ENCODE measurements around the gene ARHGDIG.

ARHGDIG gene

GRCh38 chr16:284204-285120 is 4.1 kb downstream of the ARHGDIG start:
- no peak for DNase-seq
- Histone ChIP-seq H3K79me2 (ENCODE audit: insufficient read depth, low read length) (no peaks in the 10 kb centered on the region), H4K20me1 (ENCODE audit: insufficient read depth, low read length) (peaks cover 5% of the 10 kb centered on the region; the same call in 1 of the 2 replicates), H3K27me3 (ENCODE audit: insufficient read depth, low read length, poor library complexity) (no peaks in the 10 kb centered on the region), H3K4me1 (ENCODE audit: insufficient read depth, low read length) (no peaks in the 10 kb centered on the region), H3K4me3 (ENCODE audit: low read depth in 1 of 2, low read length in 2 of 2) (no peak overlapping the region), H3K36me3 (ENCODE audit: insufficient read depth, low read length) (peaks cover 32% of the 10 kb centered on the region), H3K9me3 (ENCODE audit: insufficient read depth, low read length, severe bottlenecking) (no peaks in the 10 kb centered on the region), H3K27ac (ENCODE audit: low read length) (no peak overlapping the region), H2AFZ (ENCODE audit: low read depth, low read length) (no peak overlapping the region), H3K4me2 (ENCODE audit: insufficient read depth, low read length) (no peak overlapping the region), H3K9ac (ENCODE audit: low read depth, low read length) (no peak overlapping the region)
- ATAC-seq (ENCODE audit: insufficient read depth, low read depth) = no peak
- no peak for TF ChIP-seq EZH2 (IDR thresholded peaks at IDR 0.05; ENCODE audit: borderline replicate concordance, low read depth, low read length, severe bottlenecking)
- TF ChIP-seq, protein P1, sequence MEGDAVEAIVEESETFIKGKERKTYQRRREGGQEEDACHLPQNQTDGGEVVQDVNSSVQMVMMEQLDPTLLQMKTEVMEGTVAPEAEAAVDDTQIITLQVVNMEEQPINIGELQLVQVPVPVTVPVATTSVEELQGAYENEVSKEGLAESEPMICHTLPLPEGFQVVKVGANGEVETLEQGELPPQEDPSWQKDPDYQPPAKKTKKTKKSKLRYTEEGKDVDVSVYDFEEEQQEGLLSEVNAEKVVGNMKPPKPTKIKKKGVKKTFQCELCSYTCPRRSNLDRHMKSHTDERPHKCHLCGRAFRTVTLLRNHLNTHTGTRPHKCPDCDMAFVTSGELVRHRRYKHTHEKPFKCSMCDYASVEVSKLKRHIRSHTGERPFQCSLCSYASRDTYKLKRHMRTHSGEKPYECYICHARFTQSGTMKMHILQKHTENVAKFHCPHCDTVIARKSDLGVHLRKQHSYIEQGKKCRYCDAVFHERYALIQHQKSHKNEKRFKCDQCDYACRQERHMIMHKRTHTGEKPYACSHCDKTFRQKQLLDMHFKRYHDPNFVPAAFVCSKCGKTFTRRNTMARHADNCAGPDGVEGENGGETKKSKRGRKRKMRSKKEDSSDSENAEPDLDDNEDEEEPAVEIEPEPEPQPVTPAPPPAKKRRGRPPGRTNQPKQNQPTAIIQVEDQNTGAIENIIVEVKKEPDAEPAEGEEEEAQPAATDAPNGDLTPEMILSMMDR (IDR thresholded peaks at IDR 0.05; ENCODE audit: borderline replicate concordance, extremely low read depth, low read length, poor library complexity, severe bottlenecking) = no peak

DNA sequence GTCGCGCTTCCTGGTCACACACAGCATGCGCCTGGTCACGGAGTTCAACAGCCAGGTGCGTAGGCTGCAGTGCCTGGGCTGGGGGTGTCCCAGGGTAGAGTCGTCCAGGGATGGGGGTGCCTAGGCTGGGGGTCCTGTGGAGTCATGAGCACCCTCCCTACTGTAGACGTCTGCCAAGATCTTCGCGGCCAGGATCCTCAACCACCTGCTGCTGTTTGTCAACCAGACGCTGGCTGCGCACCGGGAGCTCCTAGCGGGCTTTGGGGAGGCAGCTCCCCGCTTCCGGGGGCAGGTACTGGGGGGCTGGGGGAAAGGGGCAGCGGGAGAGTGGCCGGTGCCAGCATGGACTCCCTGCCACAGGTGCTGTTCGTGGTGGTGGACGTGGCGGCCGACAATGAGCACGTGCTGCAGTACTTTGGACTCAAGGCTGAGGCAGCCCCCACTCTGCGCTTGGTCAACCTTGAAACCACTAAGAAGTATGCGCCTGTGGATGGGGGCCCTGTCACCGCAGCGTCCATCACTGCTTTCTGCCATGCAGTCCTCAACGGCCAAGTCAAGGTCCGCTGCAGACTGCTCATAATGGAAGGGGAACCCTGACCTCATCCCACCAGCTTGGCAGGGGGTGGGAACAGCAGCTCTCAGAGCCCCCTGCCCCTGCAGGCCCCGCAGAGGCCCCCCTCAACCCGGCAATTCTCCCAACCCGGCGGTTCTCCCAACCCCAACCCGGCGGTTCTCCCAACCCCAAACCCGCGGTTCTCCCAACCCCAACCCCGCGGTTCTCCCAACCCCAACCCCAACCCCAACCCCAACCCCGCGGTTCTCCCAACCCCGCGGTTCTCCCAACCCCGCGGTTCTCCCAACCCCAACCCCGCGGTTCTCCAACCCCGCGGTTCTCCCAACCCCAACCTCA is 5.0 kb downstream of the ARHGDIG start:
- H2AFZ ChIP-seq (ENCODE audit: low read depth, low read length) = no peak overlapping the region
- no peak overlapping the region for H3K27ac ChIP-seq (ENCODE audit: low read length)
- no peaks in the 10 kb centered on the region for H3K79me2 ChIP-seq (ENCODE audit: insufficient read depth, low read length)
- ATAC-seq (ENCODE audit: insufficient read depth, low read depth) = no peak
- no peaks in the 10 kb centered on the region for H3K27me3 ChIP-seq (ENCODE audit: insufficient read depth, low read length, poor library complexity)
- H3K36me3 ChIP-seq (ENCODE audit: insufficient read depth, low read length) = peaks cover 41% of the 10 kb centered on the region
- H3K4me1 ChIP-seq (ENCODE audit: insufficient read depth, low read length) = no peaks in the 10 kb centered on the region
- no peak overlapping the region for H3K4me2 ChIP-seq (ENCODE audit: insufficient read depth, low read length)
- TF ChIP-seq, protein P1 (IDR thresholded peaks at IDR 0.05; ENCODE audit: borderline replicate concordance, extremely low read depth, low read length, poor library complexity, severe bottlenecking) = no peak
- TF ChIP-seq EZH2 (IDR thresholded peaks at IDR 0.05; ENCODE audit: borderline replicate concordance, low read depth, low read length, severe bottlenecking) = no peak
- H3K9ac ChIP-seq (ENCODE audit: low read depth, low read length) = no peak overlapping the region
- H3K4me3 ChIP-seq (ENCODE audit: low read depth in 1 of 2, low read length in 2 of 2) = no peak overlapping the region
- no peaks in the 10 kb centered on the region for H3K9me3 ChIP-seq (ENCODE audit: insufficient read depth, low read length, severe bottlenecking)
- no peak for DNase-seq
- peaks cover 9% of the 10 kb centered on the region; the same call in 1 of the 2 replicates for H4K20me1 ChIP-seq (ENCODE audit: insufficient read depth, low read length)

GRCh38 chr16:286491-287297 is 6.3 kb downstream of the ARHGDIG start:
- no peaks in the 10 kb centered on the region for H3K27me3 ChIP-seq (ENCODE audit: insufficient read depth, low read length, poor library complexity)
- H3K4me3 ChIP-seq (ENCODE audit: low read depth in 1 of 2, low read length in 2 of 2) = no peak overlapping the region
- H4K20me1 ChIP-seq (ENCODE audit: insufficient read depth, low read length) = peaks cover 18% of the 10 kb centered on the region; the same call in 1 of the 2 replicates
- ATAC-seq (ENCODE audit: insufficient read depth, low read depth) = no peak
- no peak overlapping the region for H3K9ac ChIP-seq (ENCODE audit: low read depth, low read length)
- no peak overlapping the region for H2AFZ ChIP-seq (ENCODE audit: low read depth, low read length)
- DNase-seq = no peak
- H3K79me2 ChIP-seq (ENCODE audit: insufficient read depth, low read length) = no peaks in the 10 kb centered on the region
- no peaks in the 10 kb centered on the region for H3K9me3 ChIP-seq (ENCODE audit: insufficient read depth, low read length, severe bottlenecking)
- TF ChIP-seq EZH2 (IDR thresholded peaks at IDR 0.05; ENCODE audit: borderline replicate concordance, low read depth, low read length, severe bottlenecking) = no peak
- TF ChIP-seq, protein P1 (IDR thresholded peaks at IDR 0.05; ENCODE audit: borderline replicate concordance, extremely low read depth, low read length, poor library complexity, severe bottlenecking) = no peak
- H3K36me3 ChIP-seq (ENCODE audit: insufficient read depth, low read length) = peaks cover 54% of the 10 kb centered on the region
- H3K4me1 ChIP-seq (ENCODE audit: insufficient read depth, low read length) = no peaks in the 10 kb centered on the region
- no peak overlapping the region for H3K4me2 ChIP-seq (ENCODE audit: insufficient read depth, low read length)
- H3K27ac ChIP-seq (ENCODE audit: low read length) = no peak overlapping the region

Data from DND-41 (cell line).